Measurements from ENCODE around the gene ZDHHC12.

DNA sequence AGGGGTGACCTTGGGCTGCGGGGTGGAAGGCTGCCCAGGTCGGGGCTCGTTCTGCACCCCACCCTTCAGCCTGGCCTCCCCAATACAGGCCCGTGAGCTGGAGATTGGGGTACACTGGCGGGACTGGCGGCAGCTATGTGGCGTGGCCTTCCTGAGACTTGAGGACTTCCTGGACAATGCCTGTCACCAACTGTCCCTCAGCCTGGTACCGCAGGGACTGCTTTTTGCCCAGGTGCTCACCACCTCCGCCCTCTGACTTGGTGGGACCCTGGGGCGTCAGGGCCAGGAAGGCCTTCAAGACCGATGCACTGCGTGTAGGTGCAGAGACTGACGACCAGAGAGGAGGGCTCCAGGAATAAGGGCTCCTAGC, 10.5 kb downstream of the ZDHHC12 start:
- TF ChIP-seq JUNB (IDR thresholded peaks at IDR 0.05) (no peak), RNF2 (IDR thresholded peaks at IDR 0.05; ENCODE audit: borderline replicate concordance, low read depth) (no peak), POLR2A (IDR thresholded peaks at IDR 0.05; ENCODE audit: low read length) (no peak), JUN (IDR thresholded peaks at IDR 0.05) (no peak)
- TF ChIP-seq, protein P1, sequence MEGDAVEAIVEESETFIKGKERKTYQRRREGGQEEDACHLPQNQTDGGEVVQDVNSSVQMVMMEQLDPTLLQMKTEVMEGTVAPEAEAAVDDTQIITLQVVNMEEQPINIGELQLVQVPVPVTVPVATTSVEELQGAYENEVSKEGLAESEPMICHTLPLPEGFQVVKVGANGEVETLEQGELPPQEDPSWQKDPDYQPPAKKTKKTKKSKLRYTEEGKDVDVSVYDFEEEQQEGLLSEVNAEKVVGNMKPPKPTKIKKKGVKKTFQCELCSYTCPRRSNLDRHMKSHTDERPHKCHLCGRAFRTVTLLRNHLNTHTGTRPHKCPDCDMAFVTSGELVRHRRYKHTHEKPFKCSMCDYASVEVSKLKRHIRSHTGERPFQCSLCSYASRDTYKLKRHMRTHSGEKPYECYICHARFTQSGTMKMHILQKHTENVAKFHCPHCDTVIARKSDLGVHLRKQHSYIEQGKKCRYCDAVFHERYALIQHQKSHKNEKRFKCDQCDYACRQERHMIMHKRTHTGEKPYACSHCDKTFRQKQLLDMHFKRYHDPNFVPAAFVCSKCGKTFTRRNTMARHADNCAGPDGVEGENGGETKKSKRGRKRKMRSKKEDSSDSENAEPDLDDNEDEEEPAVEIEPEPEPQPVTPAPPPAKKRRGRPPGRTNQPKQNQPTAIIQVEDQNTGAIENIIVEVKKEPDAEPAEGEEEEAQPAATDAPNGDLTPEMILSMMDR (IDR thresholded peaks at IDR 0.05): no peak
- TF ChIP-seq, protein P2, sequence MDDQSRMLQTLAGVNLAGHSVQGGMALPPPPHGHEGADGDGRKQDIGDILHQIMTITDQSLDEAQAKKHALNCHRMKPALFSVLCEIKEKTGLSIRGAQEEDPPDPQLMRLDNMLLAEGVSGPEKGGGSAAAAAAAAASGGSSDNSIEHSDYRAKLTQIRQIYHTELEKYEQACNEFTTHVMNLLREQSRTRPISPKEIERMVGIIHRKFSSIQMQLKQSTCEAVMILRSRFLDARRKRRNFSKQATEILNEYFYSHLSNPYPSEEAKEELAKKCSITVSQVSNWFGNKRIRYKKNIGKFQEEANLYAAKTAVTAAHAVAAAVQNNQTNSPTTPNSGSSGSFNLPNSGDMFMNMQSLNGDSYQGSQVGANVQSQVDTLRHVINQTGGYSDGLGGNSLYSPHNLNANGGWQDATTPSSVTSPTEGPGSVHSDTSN (IDR thresholded peaks at IDR 0.05): no peak
- TF ChIP-seq, protein P3, sequence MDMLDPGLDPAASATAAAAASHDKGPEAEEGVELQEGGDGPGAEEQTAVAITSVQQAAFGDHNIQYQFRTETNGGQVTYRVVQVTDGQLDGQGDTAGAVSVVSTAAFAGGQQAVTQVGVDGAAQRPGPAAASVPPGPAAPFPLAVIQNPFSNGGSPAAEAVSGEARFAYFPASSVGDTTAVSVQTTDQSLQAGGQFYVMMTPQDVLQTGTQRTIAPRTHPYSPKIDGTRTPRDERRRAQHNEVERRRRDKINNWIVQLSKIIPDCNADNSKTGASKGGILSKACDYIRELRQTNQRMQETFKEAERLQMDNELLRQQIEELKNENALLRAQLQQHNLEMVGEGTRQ (IDR thresholded peaks at IDR 0.05): no peak
